BJ (cell line): Measurements from ENCODE around the gene SIX5. TPM values are rescaled to one million over a fixed set of nuclear protein-coding genes. Genes with fewer than 3 reads are reported as not detected.

Source experiments
- CTCF ChIA-PET: fragments of 350-600 bp; formaldehyde crosslinking; extraction: SDS; loops from one replicate; lab custom pipeline; 2021; ENCODE audit warnings: antibody characterized with exemption, inconsistent platforms; lab: Yijun Ruan, JAX
- POLR2A ChIA-PET: fragments of 300-600 bp; sonication (Branson Sonifier 250); formaldehyde crosslinking; extraction: SDS; loops from one replicate; lab custom pipeline; 2021; ENCODE audit warnings: antibody characterized with exemption; lab: Charles Lee
- DNase-seq: peaks from one replicate; pipeline ENCODE4 v3.0.0-alpha.2; 2011; ENCODE audit warnings: low read depth
- H3K27me3 ChIP-seq: 2 replicates; pipeline ENCODE4 v1.6.0; 2011; ENCODE audit warnings: low read length; ENCODE audit not compliant: control insufficient read depth, insufficient read depth
- H3K36me3 ChIP-seq: 2 replicates; pipeline ENCODE4 v1.5.1; 2011; ENCODE audit warnings: low read length; ENCODE audit not compliant: control insufficient read depth, insufficient read depth
- H3K4me3 ChIP-seq: 2 replicates; pipeline ENCODE4 v1.5.1; 2011; ENCODE audit warnings: low read depth, mild to moderate bottlenecking, control low read depth, low read length
- polyA plus RNA-seq: library from polyadenylated mRNA; depleted of rRNA; stranded (reverse); fragments of >200 nt; gene quantifications from 2 replicates; pipeline ENCODE4 v1.2.3, GENCODE V29; 2011
- TF ChIP-seq, protein P1 (sequence below): IDR thresholded peaks from 2 replicates; pipeline ENCODE4 v1.5.1; 2011; ENCODE audit warnings: low read depth, mild to moderate bottlenecking, control low read depth, inconsistent platforms, low read length, moderate library complexity; ENCODE audit not compliant: insufficient read depth

Gene SIX5
- polyA plus RNA-seq, 1 experiment, result 12.5 TPM

DNA sequence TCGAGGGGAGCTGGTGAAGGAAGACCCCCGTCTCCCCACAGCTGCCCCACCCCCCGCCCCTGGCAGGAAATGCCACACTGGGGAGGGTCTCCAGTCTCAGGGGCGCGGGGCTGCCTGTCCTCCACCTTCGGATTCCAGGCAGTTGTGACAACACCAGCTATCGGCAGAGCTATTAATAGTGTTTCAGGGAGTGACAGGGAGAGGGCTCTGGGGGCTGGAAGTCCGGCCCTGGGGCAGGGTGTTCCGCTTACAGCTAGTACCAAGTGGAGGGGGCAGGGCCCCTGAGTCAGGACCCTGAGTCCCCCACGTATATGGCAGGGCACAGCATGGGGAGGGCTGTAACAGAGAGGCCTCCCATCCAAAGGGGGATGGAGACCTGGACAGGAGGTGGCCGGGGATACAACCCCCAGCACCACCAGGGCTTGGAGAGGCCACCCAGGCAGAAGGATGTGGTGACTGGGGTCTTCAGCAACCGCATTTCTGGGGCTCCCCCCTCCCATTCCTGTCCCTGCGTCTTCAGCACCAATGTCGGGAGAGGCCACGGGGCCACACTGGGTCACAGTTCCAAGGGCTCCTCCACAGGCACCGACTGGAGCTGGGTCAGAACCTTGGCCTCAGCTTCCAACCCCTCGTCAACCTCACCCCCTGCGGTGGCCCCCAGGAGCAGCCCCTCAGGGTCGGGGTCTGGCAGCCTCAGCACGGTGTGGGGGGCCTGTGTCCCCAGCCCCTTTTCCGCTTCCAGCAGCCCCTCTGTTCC lies 3.9 kb downstream of the SIX5 start:
- Histone ChIP-seq H3K4me3 (no peak overlapping the region), H3K36me3 (peaks cover 2% of the 10 kb centered on the region), H3K27me3 (no peaks in the 10 kb centered on the region)
- TF ChIP-seq, protein P1, sequence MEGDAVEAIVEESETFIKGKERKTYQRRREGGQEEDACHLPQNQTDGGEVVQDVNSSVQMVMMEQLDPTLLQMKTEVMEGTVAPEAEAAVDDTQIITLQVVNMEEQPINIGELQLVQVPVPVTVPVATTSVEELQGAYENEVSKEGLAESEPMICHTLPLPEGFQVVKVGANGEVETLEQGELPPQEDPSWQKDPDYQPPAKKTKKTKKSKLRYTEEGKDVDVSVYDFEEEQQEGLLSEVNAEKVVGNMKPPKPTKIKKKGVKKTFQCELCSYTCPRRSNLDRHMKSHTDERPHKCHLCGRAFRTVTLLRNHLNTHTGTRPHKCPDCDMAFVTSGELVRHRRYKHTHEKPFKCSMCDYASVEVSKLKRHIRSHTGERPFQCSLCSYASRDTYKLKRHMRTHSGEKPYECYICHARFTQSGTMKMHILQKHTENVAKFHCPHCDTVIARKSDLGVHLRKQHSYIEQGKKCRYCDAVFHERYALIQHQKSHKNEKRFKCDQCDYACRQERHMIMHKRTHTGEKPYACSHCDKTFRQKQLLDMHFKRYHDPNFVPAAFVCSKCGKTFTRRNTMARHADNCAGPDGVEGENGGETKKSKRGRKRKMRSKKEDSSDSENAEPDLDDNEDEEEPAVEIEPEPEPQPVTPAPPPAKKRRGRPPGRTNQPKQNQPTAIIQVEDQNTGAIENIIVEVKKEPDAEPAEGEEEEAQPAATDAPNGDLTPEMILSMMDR, result no peak
- POLR2A ChIA-PET, result no interaction called here
- no peak for DNase-seq
- CTCF ChIA-PET, result no interaction called here

DNA sequence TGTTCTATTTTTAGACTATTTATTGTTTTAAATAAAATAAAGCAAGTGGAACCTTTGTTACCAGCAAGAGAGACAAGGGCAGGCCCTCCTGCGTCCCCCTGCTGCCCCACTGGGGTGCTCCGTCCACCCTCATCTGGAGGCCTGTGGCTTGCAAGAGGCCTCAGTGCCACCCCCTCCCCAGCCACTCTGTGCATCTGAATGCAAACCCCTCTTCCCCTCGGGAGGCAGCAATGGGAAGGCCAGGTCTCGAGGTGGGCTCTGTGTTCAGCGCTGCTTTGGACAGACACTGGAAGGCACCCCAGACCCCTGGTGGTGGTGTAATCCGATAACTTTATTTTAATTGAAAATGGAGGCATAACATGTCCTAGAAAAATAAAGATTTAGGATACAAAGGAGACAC lies 4.6 kb downstream of the SIX5 start:
- CTCF ChIA-PET, result no interaction called here
- DNase-seq, result no peak
- POLR2A ChIA-PET, result no interaction called here
- no peak overlapping the region for H3K4me3 ChIP-seq
- H3K27me3 ChIP-seq, result no peaks in the 10 kb centered on the region
- no peaks in the 10 kb centered on the region; the same call in 1 of the 2 replicates for H3K36me3 ChIP-seq
- TF ChIP-seq, protein P1, result no peak

DNA sequence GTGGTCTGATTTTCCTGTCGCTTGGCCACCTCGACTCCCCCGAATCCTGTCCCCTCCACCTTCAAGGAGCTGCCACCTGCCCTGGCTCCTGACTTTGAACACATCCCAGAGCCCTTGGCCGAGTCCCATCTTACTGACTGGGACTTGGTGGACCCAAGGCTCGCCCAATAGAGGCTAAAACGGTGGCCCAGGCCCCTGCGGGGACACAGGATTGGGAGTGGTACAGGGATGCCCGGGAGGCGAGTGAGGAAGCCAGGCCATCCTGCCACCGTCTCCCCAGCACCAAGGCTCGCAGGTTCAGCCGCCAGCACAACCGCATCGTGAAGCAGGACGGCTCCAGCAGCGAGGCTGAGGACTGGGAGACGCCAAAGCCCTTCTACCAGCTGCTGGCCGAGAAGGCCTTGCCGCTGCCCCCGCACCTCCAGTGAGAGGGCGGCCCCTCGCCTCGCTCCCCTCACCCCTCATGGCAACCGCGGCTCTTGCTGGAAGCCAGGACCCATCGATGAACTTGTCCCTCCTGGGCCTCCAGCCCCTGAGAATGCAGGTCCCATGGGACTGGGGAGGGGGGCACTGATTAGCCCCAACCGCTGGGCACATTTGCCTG lies 5.3 kb downstream of the SIX5 start:
- no peak overlapping the region for H3K4me3 ChIP-seq
- TF ChIP-seq, protein P1, result no peak
- POLR2A ChIA-PET, result no interaction called here
- DNase-seq, result no peak
- no peaks in the 10 kb centered on the region; the same call in 1 of the 2 replicates for H3K36me3 ChIP-seq
- no peaks in the 10 kb centered on the region for H3K27me3 ChIP-seq
- CTCF ChIA-PET, result interaction anchor here (0.6 to 1.2 kb wide), 2 partner anchors 19 to 71 kb away, joined by 3 read pairs; partner anchors contain the start of gene QPCTL

DNA sequence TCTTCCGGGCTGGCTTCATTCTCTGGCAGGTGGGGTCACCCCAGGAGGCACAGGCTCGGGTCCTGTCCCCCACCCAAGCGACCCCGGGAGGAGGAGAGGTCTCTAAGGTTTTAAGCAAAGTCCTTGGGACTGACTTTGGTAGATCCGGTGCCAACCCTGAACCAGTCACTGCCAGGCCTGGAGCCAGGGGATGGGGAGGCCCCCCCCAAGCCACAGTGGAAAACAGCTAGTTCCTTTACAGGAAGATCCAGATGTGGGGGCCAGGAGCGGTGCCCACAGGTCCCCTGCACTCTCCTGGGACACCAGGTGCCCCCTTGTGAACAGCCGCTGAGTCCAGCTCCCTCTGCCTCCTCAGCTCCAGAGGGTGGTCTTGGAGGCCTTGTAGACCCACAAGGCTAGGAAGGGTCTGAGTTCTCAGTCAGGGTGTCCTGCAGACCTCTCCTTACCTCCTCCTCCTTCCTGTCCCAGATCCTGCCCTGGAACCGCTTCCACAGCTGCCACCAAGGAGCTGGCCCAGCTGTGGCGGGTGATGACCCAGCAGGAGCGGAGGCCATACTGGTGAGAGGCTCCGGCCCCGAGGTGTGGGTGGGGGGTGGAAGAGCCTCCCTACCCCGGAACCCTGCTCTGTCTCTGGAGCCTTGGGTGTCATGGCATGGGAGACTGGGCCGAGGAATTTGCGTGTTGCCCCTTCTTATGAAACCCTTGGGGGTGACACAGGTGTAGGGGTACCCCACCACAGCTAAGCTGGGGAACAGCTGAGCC lies 6.0 kb downstream of the SIX5 start:
- CTCF ChIA-PET, result interaction anchor here (0.6 to 1.2 kb wide), 3 partner anchors 18 to 71 kb away, joined by 3 read pairs; partner anchors contain the start of gene QPCTL
- Histone ChIP-seq H3K36me3 (no peaks in the 10 kb centered on the region; the same call in 1 of the 2 replicates), H3K4me3 (no peak overlapping the region), H3K27me3 (no peaks in the 10 kb centered on the region)
- POLR2A ChIA-PET, result interaction anchor here (0.6 kb wide), 1 partner anchor 9 kb away, joined by 3 read pairs; no protein-coding TSS in a partner anchor
- TF ChIP-seq, protein P1, result no peak
- no peak for DNase-seq
